SU-DHL-6 (cell line): ENCODE data around the gene TRAPPC3L.

ENCODE experiments used
- EZH2phosphoT487 ChIP-seq: fragments of 200-600 bp; sonication (generic), shearing (Covaris generic); conservative IDR thresholded peaks from 2 replicates; pipeline ENCODE4 v1.6.1; 2018; ENCODE audit warnings: mild to moderate bottlenecking, antibody characterized with exemption, low read length, moderate library complexity, mixed read lengths
- TF ChIP-seq, protein P1 (sequence below): fragments of 200-600 bp; sonication (generic); IDR thresholded peaks from one replicate; pipeline ENCODE4 v1.5.1; 2017; ENCODE audit warnings: antibody characterized with exemption, mild to moderate bottlenecking, low read length, moderate library complexity; ENCODE audit not compliant: insufficient read depth, poor library complexity, severe bottlenecking

DNA sequence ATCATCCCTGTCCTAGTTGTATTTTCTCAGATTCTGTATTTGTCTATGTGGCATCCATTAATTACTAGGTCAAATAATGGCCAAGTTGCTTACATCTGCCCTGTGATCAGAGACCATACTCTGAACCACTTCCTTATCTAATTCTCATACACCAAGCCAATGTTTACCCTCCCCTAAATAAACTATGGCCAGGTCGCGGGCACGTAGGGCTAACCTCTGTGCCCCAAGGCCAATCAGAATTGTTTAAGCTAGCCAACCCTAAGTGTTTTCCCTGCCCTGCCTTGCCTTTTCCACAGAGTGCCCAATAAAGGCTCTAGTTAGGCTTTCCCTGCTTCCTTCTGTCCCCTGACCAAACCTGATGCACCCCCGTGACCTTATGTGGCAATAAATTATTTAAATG, 5.3 kb upstream of the TRAPPC3L start:
- TF ChIP-seq EZH2phosphoT487 = no peak
- TF ChIP-seq, protein P1, sequence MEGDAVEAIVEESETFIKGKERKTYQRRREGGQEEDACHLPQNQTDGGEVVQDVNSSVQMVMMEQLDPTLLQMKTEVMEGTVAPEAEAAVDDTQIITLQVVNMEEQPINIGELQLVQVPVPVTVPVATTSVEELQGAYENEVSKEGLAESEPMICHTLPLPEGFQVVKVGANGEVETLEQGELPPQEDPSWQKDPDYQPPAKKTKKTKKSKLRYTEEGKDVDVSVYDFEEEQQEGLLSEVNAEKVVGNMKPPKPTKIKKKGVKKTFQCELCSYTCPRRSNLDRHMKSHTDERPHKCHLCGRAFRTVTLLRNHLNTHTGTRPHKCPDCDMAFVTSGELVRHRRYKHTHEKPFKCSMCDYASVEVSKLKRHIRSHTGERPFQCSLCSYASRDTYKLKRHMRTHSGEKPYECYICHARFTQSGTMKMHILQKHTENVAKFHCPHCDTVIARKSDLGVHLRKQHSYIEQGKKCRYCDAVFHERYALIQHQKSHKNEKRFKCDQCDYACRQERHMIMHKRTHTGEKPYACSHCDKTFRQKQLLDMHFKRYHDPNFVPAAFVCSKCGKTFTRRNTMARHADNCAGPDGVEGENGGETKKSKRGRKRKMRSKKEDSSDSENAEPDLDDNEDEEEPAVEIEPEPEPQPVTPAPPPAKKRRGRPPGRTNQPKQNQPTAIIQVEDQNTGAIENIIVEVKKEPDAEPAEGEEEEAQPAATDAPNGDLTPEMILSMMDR = no peak
